IMR-90 (cell line): ENCODE results near the gene FYCO1. TPM values are rescaled to one million over a fixed set of nuclear protein-coding genes. Genes with fewer than 3 reads are reported as not detected.

ENCODE experiments used
- ATAC-seq: fragments of 200-7000 bp; cut with Tn5 transposase; 2 replicates; pipeline ENCODE4 v1.9.1; 2020; ENCODE audit warnings: low read depth, mild to moderate bottlenecking, moderate library complexity
- BruUV-seq: library from RNA; stranded (reverse); fragments of 400-500 nt; replicated peaks from 2 replicates; lab custom pipeline; 2021; lab: Mats Ljungman, UMichigan
- CTCF ChIA-PET: fragments of 300-600 bp; formaldehyde crosslinking; extraction: SDS; loops from one replicate; lab custom pipeline; 2021; ENCODE audit warnings: antibody characterized with exemption; lab: Yijun Ruan, JAX
- POLR2A ChIA-PET: fragments of 300-600 bp; sonication (Branson Sonifier 250); formaldehyde crosslinking; loops from one replicate; lab custom pipeline; 2022; ENCODE audit warnings: antibody characterized with exemption; ENCODE audit not compliant: unreplicated experiment; lab: Charles Lee
- DNase-seq: peaks from one replicate; pipeline ENCODE4 v3.0.0; 2013
- H2AFZ ChIP-seq: replicated peaks from 2 replicates; pipeline ENCODE3; 2013; ENCODE audit warnings: low read length, mild to moderate bottlenecking; ENCODE audit not compliant: poor library complexity
- H2AK5ac ChIP-seq: 2 replicates; pipeline ENCODE4 v1.6.1; 2013; ENCODE audit warnings: low read depth, low read length, inconsistent platforms
- H2AK9ac ChIP-seq: replicated peaks from 2 replicates; pipeline ENCODE3; 2013; ENCODE audit warnings: mild to moderate bottlenecking, low read depth, low read length, moderate library complexity; ENCODE audit not compliant: poor library complexity
- H2BK120ac ChIP-seq: 2 replicates; pipeline ENCODE4 v1.6.1; 2013; ENCODE audit warnings: low read depth, low read length, inconsistent platforms
- H2BK15ac ChIP-seq: 3 replicates; pipeline ENCODE4 v1.6.1; 2013; ENCODE audit warnings: low read depth, low read length, inconsistent platforms
- H2BK20ac ChIP-seq: 2 replicates; pipeline ENCODE4 v1.6.1; 2013; ENCODE audit warnings: low read depth, mild to moderate bottlenecking, inconsistent platforms, low read length, moderate library complexity
- H2BK5ac ChIP-seq: 2 replicates; pipeline ENCODE4 v1.6.1; 2013; ENCODE audit warnings: mild to moderate bottlenecking, low read depth, low read length, inconsistent platforms; ENCODE audit not compliant: poor library complexity, severe bottlenecking
- H3K14ac ChIP-seq: replicated peaks from 2 replicates; pipeline ENCODE4 v1.6.1; 2013; ENCODE audit warnings: low read depth, low read length, inconsistent platforms
- H3K18ac ChIP-seq: 2 replicates; pipeline ENCODE4 v1.6.1; 2013; ENCODE audit warnings: low read depth, low read length, control low read depth
- H3K23ac ChIP-seq: 2 replicates; pipeline ENCODE4 v1.6.1; 2013; ENCODE audit warnings: low read depth, low read length, inconsistent platforms
- H3K27ac ChIP-seq: 2 replicates; pipeline ENCODE4 v1.5.1; 2013; ENCODE audit warnings: mild to moderate bottlenecking, control low read depth, low read length; ENCODE audit not compliant: insufficient read depth
- H3K27me3 ChIP-seq: 2 replicates; pipeline ENCODE4 v1.6.1; 2013; ENCODE audit warnings: low read length; ENCODE audit not compliant: control insufficient read depth, insufficient read depth
- H3K36me3 ChIP-seq: 2 replicates; pipeline ENCODE4 v1.6.1; 2013; ENCODE audit warnings: low read length, mixed read lengths; ENCODE audit not compliant: control insufficient read depth, insufficient read depth
- H3K4ac ChIP-seq: 2 replicates; pipeline ENCODE4 v1.6.1; 2013; ENCODE audit warnings: low read depth, low read length, inconsistent platforms
- H3K4me1 ChIP-seq: 2 replicates; pipeline ENCODE4 v1.6.1; 2013; ENCODE audit warnings: low read length, mixed read lengths; ENCODE audit not compliant: control insufficient read depth, insufficient read depth
- H3K4me2 ChIP-seq: 2 replicates; pipeline ENCODE4 v1.6.1; 2013; ENCODE audit warnings: low read depth, mild to moderate bottlenecking, control low read depth, low read length, moderate library complexity
- H3K4me3 ChIP-seq: 2 replicates; pipeline ENCODE4 v1.5.1; 2013; ENCODE audit warnings: low read depth, mild to moderate bottlenecking, control low read depth, low read length, moderate library complexity; ENCODE audit not compliant: insufficient read depth
- H3K56ac ChIP-seq: 2 replicates; pipeline ENCODE4 v1.6.1; 2013; ENCODE audit warnings: low read length, inconsistent platforms; ENCODE audit not compliant: insufficient read depth; ENCODE audit errors: extremely low read depth
- H3K79me1 ChIP-seq, 2 experiments: 2 replicates each; pipeline ENCODE4 v1.6.1; 2013; ENCODE audit warnings: low read length in 2 of 2, inconsistent platforms in 1 of 2, low read depth in 1 of 2
- H3K9ac ChIP-seq: 2 replicates; pipeline ENCODE4 v1.6.1; 2013; ENCODE audit warnings: low read depth, low read length, control low read depth
- H3K9me1 ChIP-seq: 2 replicates; pipeline ENCODE4 v1.6.1; 2013; ENCODE audit warnings: low read length, inconsistent platforms; ENCODE audit not compliant: insufficient read depth
- H3K9me3 ChIP-seq: 2 replicates; pipeline ENCODE4 v1.6.1; 2013; ENCODE audit warnings: low read length; ENCODE audit not compliant: control insufficient read depth, insufficient read depth
- H4K20me1 ChIP-seq: 2 replicates; pipeline ENCODE4 v1.6.1; 2013; ENCODE audit warnings: low read length, inconsistent platforms; ENCODE audit not compliant: insufficient read depth
- H4K5ac ChIP-seq: 2 replicates; pipeline ENCODE4 v1.6.1; 2013; ENCODE audit warnings: mild to moderate bottlenecking, low read depth, low read length, control low read depth
- H4K8ac ChIP-seq, 2 experiments: 2 replicates each; pipeline ENCODE4 v1.6.1; 2013; ENCODE audit warnings: low read depth in 2 of 2, low read length in 2 of 2, control low read depth in 1 of 2, inconsistent platforms in 1 of 2
- H4K91ac ChIP-seq: 2 replicates; pipeline ENCODE4 v1.6.1; 2013; ENCODE audit warnings: low read depth, low read length, inconsistent platforms; ENCODE audit not compliant: insufficient read depth
- BHLHE40 ChIP-seq: fragments of 150-350 bp; IDR thresholded peaks from 2 replicates; pipeline ENCODE4 v1.6.1; 2016; ENCODE audit warnings: mild to moderate bottlenecking, low read depth, low read length
- CEBPB ChIP-seq: IDR thresholded peaks from 2 replicates; pipeline ENCODE4 v1.6.1; 2012; ENCODE audit warnings: low read depth, low read length, improper control_type of control experiment
- CHD1 ChIP-seq: IDR thresholded peaks from 2 replicates; pipeline ENCODE4 v1.6.1; 2012; ENCODE audit warnings: low read depth, low read length, improper control_type of control experiment
- CTCF ChIP-seq: conservative IDR thresholded peaks from 2 replicates; pipeline ENCODE4 v1.5.1; 2012; ENCODE audit warnings: mild to moderate bottlenecking, low read depth, low read length, improper control_type of control experiment
- FOS ChIP-seq: fragments of 150-350 bp; IDR thresholded peaks from 2 replicates; pipeline ENCODE4 v1.6.1; 2016; ENCODE audit warnings: low read depth, low read length
- MAFK ChIP-seq: IDR thresholded peaks from 2 replicates; pipeline ENCODE4 v1.6.1; 2012; ENCODE audit warnings: low read depth, low read length, improper control_type of control experiment
- MAZ ChIP-seq: IDR thresholded peaks from 2 replicates; pipeline ENCODE4 v1.6.1; 2012; ENCODE audit warnings: low read depth, mild to moderate bottlenecking, low read length, improper control_type of control experiment, moderate library complexity, borderline replicate concordance
- NFE2L2 ChIP-seq: fragments of 150-350 bp; IDR thresholded peaks from 2 replicates; pipeline ENCODE4 v1.6.1; 2016; ENCODE audit warnings: low read depth, mild to moderate bottlenecking, low read length
- POLR2A ChIP-seq: IDR thresholded peaks from 2 replicates; pipeline ENCODE4 v1.6.1; 2012; ENCODE audit warnings: mild to moderate bottlenecking, low read depth, low read length
- RFX5 ChIP-seq: IDR thresholded peaks from 2 replicates; pipeline ENCODE4 v1.8.0; 2012; ENCODE audit warnings: low read depth, mild to moderate bottlenecking, low read length, moderate library complexity
- SMC3 ChIP-seq: fragments of 150-350 bp; IDR thresholded peaks from 2 replicates; pipeline ENCODE4 v1.6.1; 2016; ENCODE audit warnings: low read depth, mild to moderate bottlenecking, antibody characterized with exemption, low read length, moderate library complexity
- USF2 ChIP-seq: fragments of 150-350 bp; IDR thresholded peaks from 2 replicates; pipeline ENCODE4 v1.6.1; 2017; ENCODE audit warnings: mild to moderate bottlenecking, antibody characterized with exemption, low read length, low read depth
- WGBS, 2 experiments: methylation state at CpG; one replicate each; pipeline versions ENCODE4 v1.1.5 to v1.1.7; 2013; ENCODE audit warnings: missing lambda C conversion rate in 2 of 2; ENCODE audit not compliant: insufficient read length in 1 of 2; ENCODE audit errors: extremely low coverage in 2 of 2; 5-methylcytosine and 5-hydroxymethylcytosine counted together
- dilution Hi-C: fragments of 300-500 bp; cut with HindIII; formaldehyde crosslinking; loops from one replicate; pipeline ENCODE4 v1.14.3; 2018; ENCODE audit warnings: low sequenced_read_pairs; ENCODE audit not compliant: unreplicated experiment
- in situ Hi-C: fragments of 300-500 bp; cut with MboI; formaldehyde crosslinking; loops from 3 replicates; pipeline ENCODE4 v1.14.3; 2019; ENCODE audit warnings: low sequenced_read_pairs, inconsistent platforms, mixed read lengths
- intact Hi-C: fragments of 100-400 bp; cut with micrococcal nuclease; formaldehyde crosslinking; loops from 2 replicates; pipeline ENCODE4 v1.10.0; 2022
- polyA plus RNA-seq, 3 experiments: library from polyadenylated mRNA; depleted of rRNA; stranded (reverse); fragments of >200 nt; gene quantifications; 2 replicates each; pipeline ENCODE4 v1.2.3, GENCODE V29; 2012; ENCODE audit warnings: low replicate concordance in 1 of 3
- total RNA-seq: library from RNA; depleted of rRNA; stranded (reverse); fragments of >200 nt; gene quantifications from 2 replicates; pipeline ENCODE4 v1.2.3, GENCODE V29; 2012

FYCO1 gene
- total and polyA plus RNA-seq, 2 of the 4 experiments (the other 2 are of a cell fraction), result 13.7 to 20.1 TPM

GRCh38 chr3:45949432-45949831 lies 46.2 kb downstream of the FYCO1 start:
- no TSS peak for BruUV-seq
- Histone ChIP-seq H2BK20ac (0 out of 2 replicates have a peak overlapping the region, but pooled peaks have one; percentile 73), H2BK15ac (peak overlapping the region; percentile 2; the same call in 2 of the 3 replicates)

More at GRCh38 chr3:45949432-45949831, 46.2 kb downstream of the FYCO1 start:
- peaks cover 54% of the 10 kb centered on the region for H3K36me3 ChIP-seq
- peaks cover 0 to 4% of the 10 kb centered on the region in 2 experiments; a peak in 1 of 4 replicates for H3K79me1 ChIP-seq
- H4K20me1 ChIP-seq, result peaks cover 7% of the 10 kb centered on the region; the same call in 1 of the 2 replicates
- H4K5ac ChIP-seq, result peak overlapping the region; percentile 8; the same call in 1 of the 2 replicates
- H2BK5ac ChIP-seq, result peak overlapping the region; percentile 67
- no peak for TF ChIP-seq SMC3
- TF ChIP-seq NFE2L2, result no peak
- TF ChIP-seq MAZ, result no peak
- no peak for TF ChIP-seq CEBPB
- no peak for TF ChIP-seq POLR2A
- TF ChIP-seq CTCF, result no peak
- no peak for TF ChIP-seq BHLHE40
- no peak for TF ChIP-seq MAFK
- no peak for TF ChIP-seq FOS
- no peak for TF ChIP-seq USF2
- no peak for TF ChIP-seq CHD1
- TF ChIP-seq RFX5, result no peak
- peak overlapping the region; percentile 82; the same call in 1 of the 2 replicates for H3K27ac ChIP-seq
- no peaks in the 10 kb centered on the region for H3K27me3 ChIP-seq
- H3K4me3 ChIP-seq, result no peak overlapping the region
- H2AK5ac ChIP-seq, result peak overlapping the region; percentile 87
- no peaks in the 10 kb centered on the region for H3K9me3 ChIP-seq
- peaks cover 34% of the 10 kb centered on the region for H3K9me1 ChIP-seq
- H2AFZ ChIP-seq, result no peak overlapping the region
- peak overlapping the region; percentile 77 for H2BK120ac ChIP-seq
- peaks cover 35% of the 10 kb centered on the region for H3K4me1 ChIP-seq
- ATAC-seq (no peak), DNase-seq (no peak)
- H3K56ac ChIP-seq, result no peak overlapping the region
- peak overlapping the region; percentile 67; the same call in 1 of the 2 replicates for H4K91ac ChIP-seq
- H3K9ac ChIP-seq, result no peak overlapping the region
- CTCF ChIA-PET, result no interaction called here
- H3K14ac ChIP-seq, result peak overlapping the region; percentile 72
- no peak overlapping the region for H3K4me2 ChIP-seq
- POLR2A ChIA-PET, result no interaction called here
- 0 out of 2 replicates have a peak overlapping the region, but pooled peaks have one; percentile 64 for H3K23ac ChIP-seq
- peak overlapping the region; percentile 76; the same call in 1 of the 2 replicates for H3K4ac ChIP-seq
- peak overlapping the region; percentile 34 for H2AK9ac ChIP-seq
- H3K18ac ChIP-seq, result peak overlapping the region; percentile 80; the same call in 1 of the 2 replicates
- in situ Hi-C loops (loop anchor here (10.0 kb wide), 1 partner anchor 425 kb away; the partner anchor contains the start of gene CCR5), intact Hi-C loops (loop anchor here (2.0 kb wide), 2 partner anchors 23 to 37 kb away; no protein-coding TSS in a partner anchor), dilution Hi-C loops (no loop called here)
- H4K8ac ChIP-seq, result 0 out of 4 replicates have a peak overlapping the region, but pooled peaks of 1 of the 2 experiments have one; percentile 65
- 92% methylated on average over 2 of the region's 4 CpGs; no CpG with 5 or more reads in 1 of the 2 experiments for WGBS, 2 experiments
